Testis (tissue), 2 donors: ENCODE data around the gene NOS1.

Experiments
- POLR2A ChIP-seq: fragments of 450-650 bp; IDR thresholded peaks from one replicate; pipeline ENCODE4 v1.6.1; 2017; ENCODE audit warnings: antibody characterized with exemption, mild to moderate bottlenecking, moderate library complexity
- TF ChIP-seq, protein P1 (sequence below), 3 experiments: fragments of 450-650 bp in 2 of 3; fragments of 200-600 bp in 1 of 3; sonication (generic) in 1 of 3; IDR thresholded peaks; one replicate each; pipeline ENCODE4 v1.5.1; 2016 to 2019; ENCODE audit warnings: antibody characterized with exemption in 3 of 3, mild to moderate bottlenecking in 2 of 3, moderate library complexity in 1 of 3

DNA sequence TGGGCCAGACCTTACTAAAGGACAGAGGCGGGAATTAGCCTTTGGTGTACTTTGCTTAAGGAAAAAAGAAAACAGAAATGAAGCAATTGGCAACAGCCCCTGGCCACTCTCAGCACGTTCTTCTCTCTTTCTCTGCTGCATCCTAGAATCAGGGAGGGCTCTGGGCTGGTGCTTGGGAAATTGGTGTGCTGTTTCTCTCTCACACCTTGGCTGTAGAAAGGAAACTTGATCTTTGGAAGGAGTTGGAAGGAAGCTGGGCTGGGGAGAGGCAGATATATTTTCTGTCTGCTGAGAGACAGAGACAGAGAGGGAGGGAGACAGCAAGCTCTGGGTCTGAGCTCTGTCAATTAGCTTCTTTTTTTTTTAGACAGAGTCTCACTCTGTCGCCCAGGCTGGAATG, 27.4 kb downstream of the NOS1 start:
- TF ChIP-seq, protein P1, sequence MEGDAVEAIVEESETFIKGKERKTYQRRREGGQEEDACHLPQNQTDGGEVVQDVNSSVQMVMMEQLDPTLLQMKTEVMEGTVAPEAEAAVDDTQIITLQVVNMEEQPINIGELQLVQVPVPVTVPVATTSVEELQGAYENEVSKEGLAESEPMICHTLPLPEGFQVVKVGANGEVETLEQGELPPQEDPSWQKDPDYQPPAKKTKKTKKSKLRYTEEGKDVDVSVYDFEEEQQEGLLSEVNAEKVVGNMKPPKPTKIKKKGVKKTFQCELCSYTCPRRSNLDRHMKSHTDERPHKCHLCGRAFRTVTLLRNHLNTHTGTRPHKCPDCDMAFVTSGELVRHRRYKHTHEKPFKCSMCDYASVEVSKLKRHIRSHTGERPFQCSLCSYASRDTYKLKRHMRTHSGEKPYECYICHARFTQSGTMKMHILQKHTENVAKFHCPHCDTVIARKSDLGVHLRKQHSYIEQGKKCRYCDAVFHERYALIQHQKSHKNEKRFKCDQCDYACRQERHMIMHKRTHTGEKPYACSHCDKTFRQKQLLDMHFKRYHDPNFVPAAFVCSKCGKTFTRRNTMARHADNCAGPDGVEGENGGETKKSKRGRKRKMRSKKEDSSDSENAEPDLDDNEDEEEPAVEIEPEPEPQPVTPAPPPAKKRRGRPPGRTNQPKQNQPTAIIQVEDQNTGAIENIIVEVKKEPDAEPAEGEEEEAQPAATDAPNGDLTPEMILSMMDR (IDR thresholded peaks at IDR 0.05), result no peak
- TF ChIP-seq POLR2A, result no peak
